Lower lobe of right lung (tissue), 2 donors: ENCODE data around the gene TSPOAP1. TPM values are rescaled to one million over a fixed set of nuclear protein-coding genes. Genes with fewer than 3 reads are reported as not detected.

ENCODE experiments used
- ATAC-seq, 2 donors: fragments of 200-7000 bp; cut with Tn5 transposase; one replicate each; pipeline ENCODE4 v1.9.1; 2020 to 2022; ENCODE audit warnings: mild to moderate bottlenecking in 2 of 2, moderate library complexity in 2 of 2
- DNase-seq: peaks from one replicate; pipeline ENCODE4 v3.0.0-alpha.2; 2020
- H3K27ac ChIP-seq: fragments of 200-600 bp; one replicate; pipeline ENCODE4 v1.8.0; 2022
- H3K27me3 ChIP-seq: fragments of 200-600 bp; one replicate; pipeline ENCODE4 v1.8.0; 2022; ENCODE audit warnings: low read depth
- H3K36me3 ChIP-seq: fragments of 200-600 bp; one replicate; pipeline ENCODE4 v1.8.0; 2022; ENCODE audit warnings: mild to moderate bottlenecking
- H3K4me1 ChIP-seq: fragments of 200-600 bp; one replicate; pipeline ENCODE4 v1.8.0; 2022
- H3K4me3 ChIP-seq: fragments of 200-600 bp; one replicate; pipeline ENCODE4 v1.8.0; 2022; ENCODE audit warnings: mild to moderate bottlenecking
- H3K9me3 ChIP-seq: fragments of 200-600 bp; one replicate; pipeline ENCODE4 v1.8.0; 2022
- intact Hi-C: fragments of 100-400 bp; cut with DNase I; formaldehyde crosslinking; loops from one replicate; pipeline ENCODE4 v1.11.0; 2022
- total RNA-seq: library from RNA; stranded (reverse); fragmentation: NEBNext Ultra II Directional; extraction: Animal tissue kit (Norgen Biotek cat#: 25700); gene quantifications from one replicate; pipeline ENCODE4 v1.2.1, GENCODE V29; 2021
- TF ChIP-seq, protein P1 (sequence below): fragments of 200-600 bp; IDR thresholded peaks from one replicate; pipeline ENCODE4 v1.8.0; 2022; ENCODE audit warnings: antibody characterized with exemption, mild to moderate bottlenecking
- donor health status: DM: no; HTN: yes; CAD: no; lungs with severe emphysema.

Gene TSPOAP1
- total RNA-seq, 1 donor from 2014 or later, result 20.2 TPM

DNA sequence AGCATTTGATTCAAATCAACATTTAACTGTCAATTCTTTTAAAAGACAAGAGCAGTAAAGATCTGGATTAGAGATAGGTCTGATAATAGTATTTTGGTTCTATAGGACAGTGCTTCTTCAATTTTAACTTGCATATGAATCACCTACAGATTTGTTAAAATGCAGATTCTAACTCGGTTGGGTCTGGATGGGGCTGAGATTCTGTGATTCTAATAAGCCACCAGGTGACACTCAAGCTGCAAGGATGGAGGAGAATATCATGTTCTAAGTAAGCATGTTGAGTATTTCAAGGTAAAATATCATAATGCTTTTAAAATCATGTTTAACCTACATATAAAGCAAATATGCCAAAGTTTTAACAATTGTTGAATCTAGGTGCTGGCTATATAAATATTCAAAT lies 15.8 kb downstream of the TSPOAP1 start:
- no peak for ATAC-seq
- intact Hi-C loops, result no loop called here
- H3K4me3 ChIP-seq, result no peak overlapping the region
- H3K4me1 ChIP-seq, result no peaks in the 10 kb centered on the region
- no peaks in the 10 kb centered on the region for H3K36me3 ChIP-seq
- no peaks in the 10 kb centered on the region for H3K9me3 ChIP-seq
- no peak for DNase-seq
- H3K27me3 ChIP-seq, result no peaks in the 10 kb centered on the region
- TF ChIP-seq, protein P1, sequence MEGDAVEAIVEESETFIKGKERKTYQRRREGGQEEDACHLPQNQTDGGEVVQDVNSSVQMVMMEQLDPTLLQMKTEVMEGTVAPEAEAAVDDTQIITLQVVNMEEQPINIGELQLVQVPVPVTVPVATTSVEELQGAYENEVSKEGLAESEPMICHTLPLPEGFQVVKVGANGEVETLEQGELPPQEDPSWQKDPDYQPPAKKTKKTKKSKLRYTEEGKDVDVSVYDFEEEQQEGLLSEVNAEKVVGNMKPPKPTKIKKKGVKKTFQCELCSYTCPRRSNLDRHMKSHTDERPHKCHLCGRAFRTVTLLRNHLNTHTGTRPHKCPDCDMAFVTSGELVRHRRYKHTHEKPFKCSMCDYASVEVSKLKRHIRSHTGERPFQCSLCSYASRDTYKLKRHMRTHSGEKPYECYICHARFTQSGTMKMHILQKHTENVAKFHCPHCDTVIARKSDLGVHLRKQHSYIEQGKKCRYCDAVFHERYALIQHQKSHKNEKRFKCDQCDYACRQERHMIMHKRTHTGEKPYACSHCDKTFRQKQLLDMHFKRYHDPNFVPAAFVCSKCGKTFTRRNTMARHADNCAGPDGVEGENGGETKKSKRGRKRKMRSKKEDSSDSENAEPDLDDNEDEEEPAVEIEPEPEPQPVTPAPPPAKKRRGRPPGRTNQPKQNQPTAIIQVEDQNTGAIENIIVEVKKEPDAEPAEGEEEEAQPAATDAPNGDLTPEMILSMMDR, result no peak
- no peak overlapping the region for H3K27ac ChIP-seq

GRCh38 chr17:58312021-58312630 lies 16.5 kb downstream of the TSPOAP1 start:
- no peaks in the 10 kb centered on the region for H3K4me1 ChIP-seq

DNA sequence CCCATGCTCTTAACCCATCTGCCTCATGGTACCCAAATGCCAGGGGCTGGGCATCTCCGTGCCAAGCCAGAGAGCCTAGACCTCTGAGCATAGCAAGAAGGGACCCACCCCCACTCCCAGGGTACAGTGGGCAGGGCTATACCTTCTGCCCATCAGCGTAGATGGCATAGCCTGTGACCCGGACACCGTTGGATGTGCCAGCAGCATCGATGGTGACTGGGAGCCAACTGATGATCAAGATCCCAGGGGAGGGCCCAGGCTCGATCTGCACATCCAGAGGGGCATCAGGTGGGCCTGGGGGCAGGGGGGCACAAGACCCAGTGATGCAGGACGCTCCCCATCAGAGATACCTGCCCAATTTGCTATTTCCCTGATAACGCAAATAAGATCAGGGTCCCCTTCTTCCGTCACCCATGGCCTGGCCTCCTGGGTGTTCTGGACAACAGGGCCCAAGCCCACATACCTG lies 17.1 kb downstream of the TSPOAP1 start:
- ATAC-seq, result no peak
- H3K4me3 ChIP-seq, result no peak overlapping the region
- no peaks in the 10 kb centered on the region for H3K4me1 ChIP-seq
- TF ChIP-seq, protein P1, result no peak
- H3K27ac ChIP-seq, result no peak overlapping the region
- H3K9me3 ChIP-seq, result no peaks in the 10 kb centered on the region
- H3K36me3 ChIP-seq, result no peaks in the 10 kb centered on the region
- H3K27me3 ChIP-seq, result no peaks in the 10 kb centered on the region
- no peak for DNase-seq
- intact Hi-C loops, result no loop called here

More at GRCh38 chr17:58312021-58312630, 16.5 kb downstream of the TSPOAP1 start:
- Histone ChIP-seq H3K27ac (no peak overlapping the region), H3K27me3 (no peaks in the 10 kb centered on the region), H3K36me3 (no peaks in the 10 kb centered on the region), H3K9me3 (no peaks in the 10 kb centered on the region), H3K4me3 (no peak overlapping the region)
- TF ChIP-seq, protein P1, result no peak
- no peak for ATAC-seq
- intact Hi-C loops, result no loop called here
- DNase-seq, result no peak

- no peaks in the 10 kb centered on the region for H3K4me1 ChIP-seq
- no peaks in the 10 kb centered on the region for H3K27me3 ChIP-seq
- no peaks in the 10 kb centered on the region for H3K36me3 ChIP-seq
- H3K9me3 ChIP-seq, result no peaks in the 10 kb centered on the region
- no peak for ATAC-seq
- H3K4me3 ChIP-seq, result no peak overlapping the region
- TF ChIP-seq, protein P1, result no peak
- no peak overlapping the region for H3K27ac ChIP-seq
- DNase-seq, result no peak
- intact Hi-C loops, result no loop called here
Observed at GRCh38 chr17:58310511-58311428, 17.8 kb downstream of the TSPOAP1 start.

DNA sequence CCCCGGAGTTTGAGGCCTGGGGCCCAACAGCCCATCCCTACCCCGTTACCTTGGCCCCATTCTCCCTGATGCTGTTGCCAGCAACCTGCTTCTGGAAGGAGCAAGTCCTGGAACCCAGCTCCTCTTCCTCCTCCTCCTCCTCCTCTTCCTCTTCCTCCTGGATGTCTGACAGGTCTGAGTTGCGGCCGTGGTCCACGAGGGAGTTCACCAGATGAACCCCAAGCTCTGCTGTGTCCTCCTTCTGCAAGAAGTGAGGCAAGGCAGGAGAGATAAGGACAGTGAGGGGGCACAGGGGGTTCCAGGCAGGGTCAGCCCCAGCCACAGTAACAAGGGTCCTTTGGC lies 18.7 kb downstream of the TSPOAP1 start:
- no peak overlapping the region for H3K27ac ChIP-seq
- no peaks in the 10 kb centered on the region for H3K36me3 ChIP-seq
- no peaks in the 10 kb centered on the region for H3K4me1 ChIP-seq
- TF ChIP-seq, protein P1, result no peak
- no peaks in the 10 kb centered on the region for H3K9me3 ChIP-seq
- no peaks in the 10 kb centered on the region for H3K27me3 ChIP-seq
- H3K4me3 ChIP-seq, result no peak overlapping the region
- intact Hi-C loops, result no loop called here
- no peak for ATAC-seq
- DNase-seq, result no peak
